ENCODE measurements around the gene COL5A3.

The COL5A3 gene

GRCh38 chr19:9981406-9982260 lies 28.7 kb downstream of the COL5A3 start:
- TF ChIP-seq POLR2A (IDR thresholded peaks at IDR 0.05; ENCODE audit: extremely low read depth, insufficient read length) = no peak
- TF ChIP-seq MYC (IDR thresholded peaks at IDR 0.05; ENCODE audit: low read depth, low read length) = no peak
- TF ChIP-seq, protein P1, sequence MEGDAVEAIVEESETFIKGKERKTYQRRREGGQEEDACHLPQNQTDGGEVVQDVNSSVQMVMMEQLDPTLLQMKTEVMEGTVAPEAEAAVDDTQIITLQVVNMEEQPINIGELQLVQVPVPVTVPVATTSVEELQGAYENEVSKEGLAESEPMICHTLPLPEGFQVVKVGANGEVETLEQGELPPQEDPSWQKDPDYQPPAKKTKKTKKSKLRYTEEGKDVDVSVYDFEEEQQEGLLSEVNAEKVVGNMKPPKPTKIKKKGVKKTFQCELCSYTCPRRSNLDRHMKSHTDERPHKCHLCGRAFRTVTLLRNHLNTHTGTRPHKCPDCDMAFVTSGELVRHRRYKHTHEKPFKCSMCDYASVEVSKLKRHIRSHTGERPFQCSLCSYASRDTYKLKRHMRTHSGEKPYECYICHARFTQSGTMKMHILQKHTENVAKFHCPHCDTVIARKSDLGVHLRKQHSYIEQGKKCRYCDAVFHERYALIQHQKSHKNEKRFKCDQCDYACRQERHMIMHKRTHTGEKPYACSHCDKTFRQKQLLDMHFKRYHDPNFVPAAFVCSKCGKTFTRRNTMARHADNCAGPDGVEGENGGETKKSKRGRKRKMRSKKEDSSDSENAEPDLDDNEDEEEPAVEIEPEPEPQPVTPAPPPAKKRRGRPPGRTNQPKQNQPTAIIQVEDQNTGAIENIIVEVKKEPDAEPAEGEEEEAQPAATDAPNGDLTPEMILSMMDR (IDR thresholded peaks at IDR 0.05; ENCODE audit: low read depth, low read length) = no peak
- TF ChIP-seq, protein P2, sequence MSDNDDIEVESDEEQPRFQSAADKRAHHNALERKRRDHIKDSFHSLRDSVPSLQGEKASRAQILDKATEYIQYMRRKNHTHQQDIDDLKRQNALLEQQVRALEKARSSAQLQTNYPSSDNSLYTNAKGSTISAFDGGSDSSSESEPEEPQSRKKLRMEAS (IDR thresholded peaks at IDR 0.05; ENCODE audit: low read depth, low read length) = no peak; the same call in 1 of the 2 replicates
- no peak overlapping the region for H3K4me3 ChIP-seq (ENCODE audit: low read depth, low read length)
- DNase-seq (ENCODE audit: low read depth) = peak; percentile 47

GRCh38 chr19:9972103-9972502 lies 38.2 kb downstream of the COL5A3 start:
- no peak overlapping the region for H3K4me3 ChIP-seq (ENCODE audit: low read depth, low read length)
- DNase-seq (ENCODE audit: low read depth) = no peak
- no peak for TF ChIP-seq MYC (IDR thresholded peaks at IDR 0.05; ENCODE audit: low read depth, low read length)
- TF ChIP-seq, protein P2 (IDR thresholded peaks at IDR 0.05; ENCODE audit: low read depth, low read length) = no peak
- TF ChIP-seq POLR2A (IDR thresholded peaks at IDR 0.05; ENCODE audit: extremely low read depth, insufficient read length) = no peak
- TF ChIP-seq, protein P1 (IDR thresholded peaks at IDR 0.05; ENCODE audit: low read depth, low read length) = no peak

- DNase-seq (ENCODE audit: low read depth) = no peak
- TF ChIP-seq, protein P2 (IDR thresholded peaks at IDR 0.05; ENCODE audit: low read depth, low read length) = no peak
- TF ChIP-seq MYC (IDR thresholded peaks at IDR 0.05; ENCODE audit: low read depth, low read length) (no peak), POLR2A (IDR thresholded peaks at IDR 0.05; ENCODE audit: extremely low read depth, insufficient read length) (no peak)
- TF ChIP-seq, protein P1 (IDR thresholded peaks at IDR 0.05; ENCODE audit: low read depth, low read length) = no peak
- H3K4me3 ChIP-seq (ENCODE audit: low read depth, low read length) = no peak overlapping the region
Observed at GRCh38 chr19:9971166-9971897, 39.0 kb downstream of the COL5A3 start.

GRCh38 chr19:9970481-9970880 lies 39.8 kb downstream of the COL5A3 start:
- H3K4me3 ChIP-seq (ENCODE audit: low read depth, low read length) = no peak overlapping the region
- no peak for DNase-seq (ENCODE audit: low read depth)
- TF ChIP-seq, protein P1 (IDR thresholded peaks at IDR 0.05; ENCODE audit: low read depth, low read length) = no peak
- no peak for TF ChIP-seq MYC (IDR thresholded peaks at IDR 0.05; ENCODE audit: low read depth, low read length)
- TF ChIP-seq, protein P2 (IDR thresholded peaks at IDR 0.05; ENCODE audit: low read depth, low read length) = no peak
- no peak for TF ChIP-seq POLR2A (IDR thresholded peaks at IDR 0.05; ENCODE audit: extremely low read depth, insufficient read length)

- TF ChIP-seq, protein P1 (IDR thresholded peaks at IDR 0.05; ENCODE audit: low read depth, low read length) = no peak
- TF ChIP-seq MYC (IDR thresholded peaks at IDR 0.05; ENCODE audit: low read depth, low read length) (no peak), POLR2A (IDR thresholded peaks at IDR 0.05; ENCODE audit: extremely low read depth, insufficient read length) (no peak)
- TF ChIP-seq, protein P2 (IDR thresholded peaks at IDR 0.05; ENCODE audit: low read depth, low read length) = no peak
- DNase-seq (ENCODE audit: low read depth) = no peak
- no peak overlapping the region for H3K4me3 ChIP-seq (ENCODE audit: low read depth, low read length)
Observed at GRCh38 chr19:9969688-9969975, 40.7 kb downstream of the COL5A3 start.

Measured in NB4 (cell line).